B cell (primary cell): ENCODE results near the gene TSC2. TPM values are rescaled to one million over a fixed set of nuclear protein-coding genes. Genes with fewer than 3 reads are reported as not detected.

ENCODE experiments used
- polyA plus RNA-seq: library from polyadenylated mRNA; depleted of rRNA; stranded (reverse); fragments of >200 nt; gene quantifications from 2 replicates; pipeline ENCODE4 v1.2.3, GENCODE V29; 2012
- small RNA-seq: library from RNA; depleted of rRNA; stranded (forward); fragments of <200 nt; gene quantifications from one replicate; pipeline ENCODE3, GENCODE V24; 2012; ENCODE audit warnings: low replicate concordance, low read depth; ENCODE audit not compliant: insufficient read length
- total RNA-seq, 2 donors: library from RNA; stranded (reverse); fragments of 120-200 nt in 1 of 2; gene quantifications; 1 replicate in 1 of 2; 2 replicates in 1 of 2; pipeline versions ENCODE4 v1.2.3 to v1.2.4, GENCODE V29; 2013 to 2022

Gene TSC2
- total and polyA plus RNA-seq, 2 donors (not counting 1 experiment from before 2014, with no cell fraction given): 128 to 194 TPM

Small RNA genes lying within 50 kb of the gene (small RNA-seq; reads per million reads assigned to genes)
- gene MIR1225 (not detected), gene MIR3180-5 (not detected), gene MIR4516 (not detected), gene RF00019 (not detected), gene RN7SL219P (not detected)

Other genes starting within 250 kb of the TSC2 start
- gene HAGH, start 221.2 kb upstream of the TSC2 start, total RNA-seq: 49.7 and 50.6 TPM in 2 replicates
- 48.9 and 74.2 TPM in 2 replicates for gene HAGH, start 221.2 kb upstream of the TSC2 start, polyA plus RNA-seq
- 11.0 and 13.3 TPM in 2 replicates for gene FAHD1, start 220.8 kb upstream of the TSC2 start, total RNA-seq
- 7.2 and 14.5 TPM in 2 replicates for gene FAHD1, start 220.8 kb upstream of the TSC2 start, polyA plus RNA-seq
- gene MEIOB, start 175.8 kb upstream of the TSC2 start, total RNA-seq: not detected in 2 replicates
- not detected in 2 replicates for gene MEIOB, start 175.8 kb upstream of the TSC2 start, polyA plus RNA-seq
- not detected in 2 replicates for gene HS3ST6, start 129.6 kb upstream of the TSC2 start, total RNA-seq
- gene HS3ST6, start 129.6 kb upstream of the TSC2 start, polyA plus RNA-seq: not detected in 2 replicates
- 15.2 and 17.5 TPM in 2 replicates for gene MSRB1, start 104.8 kb upstream of the TSC2 start, total RNA-seq
- gene MSRB1, start 104.8 kb upstream of the TSC2 start, polyA plus RNA-seq: 4.4 and 8.5 TPM in 2 replicates
- not detected in 2 replicates for gene RPL3L, start 93.3 kb upstream of the TSC2 start, total RNA-seq
- not detected in 2 replicates for gene RPL3L, start 93.3 kb upstream of the TSC2 start, polyA plus RNA-seq
- gene NDUFB10, start 88.4 kb upstream of the TSC2 start, total RNA-seq: 63.7 and 70.4 TPM in 2 replicates
- gene NDUFB10, start 88.4 kb upstream of the TSC2 start, polyA plus RNA-seq: 76.9 and 92.6 TPM in 2 replicates
- gene RPS2, start 83.2 kb upstream of the TSC2 start, total RNA-seq: 3,155 and 3,261 TPM in 2 replicates
- 4,202 and 6,138 TPM in 2 replicates for gene RPS2, start 83.2 kb upstream of the TSC2 start, polyA plus RNA-seq
- 0.36 and 0.76 TPM in 2 replicates for gene RNF151, start 81.1 kb upstream of the TSC2 start, total RNA-seq
- 0.13 and 0.27 TPM in 2 replicates for gene RNF151, start 81.1 kb upstream of the TSC2 start, polyA plus RNA-seq
- gene TBL3, start 75.9 kb upstream of the TSC2 start, total RNA-seq: 31.9 and 32.2 TPM in 2 replicates
- 41.2 and 52.2 TPM in 2 replicates for gene TBL3, start 75.9 kb upstream of the TSC2 start, polyA plus RNA-seq
- gene NOXO1, start 66.5 kb upstream of the TSC2 start, total RNA-seq: 0.49 and 0.74 TPM in 2 replicates
- gene NOXO1, start 66.5 kb upstream of the TSC2 start, polyA plus RNA-seq: 0.30 and 1.0 TPM in 2 replicates
- gene GFER, start 63.8 kb upstream of the TSC2 start, total RNA-seq: 28.2 and 30.4 TPM in 2 replicates
- 15.6 and 16.1 TPM in 2 replicates for gene GFER, start 63.8 kb upstream of the TSC2 start, polyA plus RNA-seq
- 19.8 and 20.8 TPM in 2 replicates for gene SYNGR3, start 58.0 kb upstream of the TSC2 start, total RNA-seq
- gene SYNGR3, start 58.0 kb upstream of the TSC2 start, polyA plus RNA-seq: 19.5 and 28.7 TPM in 2 replicates
- 49.5 and 50.3 TPM in 2 replicates for gene ZNF598, start 38.2 kb upstream of the TSC2 start, total RNA-seq
- gene ZNF598, start 38.2 kb upstream of the TSC2 start, polyA plus RNA-seq: 61.1 and 61.5 TPM in 2 replicates
- gene NPW, start 28.2 kb upstream of the TSC2 start, total RNA-seq: 0.70 and 1.7 TPM in 2 replicates
- 0.13 and 0.36 TPM in 2 replicates for gene NPW, start 28.2 kb upstream of the TSC2 start, polyA plus RNA-seq
- gene NHERF2, start 21.1 kb upstream of the TSC2 start, total RNA-seq: 1.9 and 2.2 TPM in 2 replicates
- gene NHERF2, start 21.1 kb upstream of the TSC2 start, polyA plus RNA-seq: 1.5 and 1.8 TPM in 2 replicates
- gene NTHL1, start 151 bp upstream of the TSC2 start, total RNA-seq: 14.1 and 17.5 TPM in 2 replicates
- gene NTHL1, start 151 bp upstream of the TSC2 start, polyA plus RNA-seq: 20.1 and 27.6 TPM in 2 replicates
- 103 and 116 TPM in 2 replicates for gene PKD1, start 87.9 kb downstream of the TSC2 start, total RNA-seq
- 97.6 and 100 TPM in 2 replicates for gene PKD1, start 87.9 kb downstream of the TSC2 start, polyA plus RNA-seq
- gene RAB26, start 100.6 kb downstream of the TSC2 start, total RNA-seq: 0.58 and 0.62 TPM in 2 replicates
- gene RAB26, start 100.6 kb downstream of the TSC2 start, polyA plus RNA-seq: 0.95 and 1.2 TPM in 2 replicates
- gene TRAF7, start 107.8 kb downstream of the TSC2 start, total RNA-seq: 42.3 and 50.9 TPM in 2 replicates
- 30.4 and 46.1 TPM in 2 replicates for gene TRAF7, start 107.8 kb downstream of the TSC2 start, polyA plus RNA-seq
- 0.05 TPM in 1 of 2 replicates, not detected in the other for gene CASKIN1, start 148.6 kb downstream of the TSC2 start, total RNA-seq
- 0.01 TPM in 1 of 2 replicates, not detected in the other for gene CASKIN1, start 148.6 kb downstream of the TSC2 start, polyA plus RNA-seq
- gene MLST8, start 157.5 kb downstream of the TSC2 start, total RNA-seq: 36.1 and 39.0 TPM in 2 replicates
- gene MLST8, start 157.5 kb downstream of the TSC2 start, polyA plus RNA-seq: 107 and 112 TPM in 2 replicates
- gene BRICD5, start 162.9 kb downstream of the TSC2 start, total RNA-seq: 13.1 and 18.3 TPM in 2 replicates
- gene BRICD5, start 162.9 kb downstream of the TSC2 start, polyA plus RNA-seq: 11.9 and 16.8 TPM in 2 replicates
- 15.1 and 16.5 TPM in 2 replicates for gene PGP, start 166.9 kb downstream of the TSC2 start, total RNA-seq
- gene PGP, start 166.9 kb downstream of the TSC2 start, polyA plus RNA-seq: 13.4 and 15.4 TPM in 2 replicates
- 41.8 and 43.0 TPM in 2 replicates for gene E4F1, start 175.6 kb downstream of the TSC2 start, total RNA-seq
- 70.9 and 76.2 TPM in 2 replicates for gene E4F1, start 175.6 kb downstream of the TSC2 start, polyA plus RNA-seq
- 1.1 and 1.6 TPM in 2 replicates for gene DNASE1L2, start 188.5 kb downstream of the TSC2 start, total RNA-seq
- gene DNASE1L2, start 188.5 kb downstream of the TSC2 start, polyA plus RNA-seq: 1.6 TPM in 2 replicates
- gene ECI1, start 203.6 kb downstream of the TSC2 start, total RNA-seq: 38.4 and 46.4 TPM in 2 replicates
- 26.2 and 34.3 TPM in 2 replicates for gene ECI1, start 203.6 kb downstream of the TSC2 start, polyA plus RNA-seq
- gene RNPS1, start 220.1 kb downstream of the TSC2 start, total RNA-seq: 209 and 210 TPM in 2 replicates
- gene RNPS1, start 220.1 kb downstream of the TSC2 start, polyA plus RNA-seq: 230 and 265 TPM in 2 replicates